IPS-11a (cell line): ENCODE measurements around the gene CXCL3.
"Not testable (repeated sequence)": the region's sequence is repeated elsewhere in the genome, so short reads cannot be mapped to it uniquely, and the experiment has no call there.

Experiments
- H3K4me3 ChIP-seq: one replicate; pipeline ENCODE4 v1.5.1; 2013; ENCODE audit warnings: low read depth, low read length, control low read depth

The CXCL3 gene

GRCh38 chr4:74038425-74039314, at the start of gene CXCL3:
Gene CXCL3 (minus strand): TSS chr4:74038689. CDS start chr4:74038611, 78 bp downstream.
- H3K4me3 ChIP-seq: peak within 1 kb of the TSS; percentile 63

- H3K4me3 ChIP-seq: no peak overlapping the region
These were observed 49.0 kb upstream of the CXCL3 start for GRCh38 chr4:74087481-74087880.

DNA sequence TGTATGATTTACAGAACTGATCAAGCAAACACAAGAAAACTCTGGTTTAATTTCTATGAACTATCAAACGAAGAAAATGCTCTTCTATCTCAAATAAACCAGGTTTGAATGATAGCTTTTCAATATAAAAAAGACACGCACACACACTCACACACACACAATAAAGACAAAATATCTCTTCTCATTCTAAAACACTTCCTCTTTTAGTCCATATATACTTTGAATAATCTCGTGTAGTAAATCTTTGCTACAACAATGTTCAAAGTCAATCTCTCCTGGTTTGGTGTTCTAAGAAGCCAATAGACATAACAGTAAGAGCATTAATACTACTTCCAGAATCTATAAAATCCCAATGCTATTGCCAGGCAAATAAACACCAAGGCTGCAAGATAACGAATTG, 47.2 kb upstream of the CXCL3 start:
- no peak overlapping the region for H3K4me3 ChIP-seq

- no peak overlapping the region for H3K4me3 ChIP-seq
These were observed 46.5 kb upstream of the CXCL3 start for GRCh38 chr4:74084984-74085383.

- no peak overlapping the region for H3K4me3 ChIP-seq
These were observed 45.1 kb upstream of the CXCL3 start for GRCh38 chr4:74083546-74083945.

GRCh38 chr4:74081035-74081434, 42.5 kb upstream of the CXCL3 start:
- H3K4me3 ChIP-seq: no peak overlapping the region

- H3K4me3 ChIP-seq: not testable (repeated sequence)
These were observed 41.9 kb upstream of the CXCL3 start for GRCh38 chr4:74080351-74080750.

DNA sequence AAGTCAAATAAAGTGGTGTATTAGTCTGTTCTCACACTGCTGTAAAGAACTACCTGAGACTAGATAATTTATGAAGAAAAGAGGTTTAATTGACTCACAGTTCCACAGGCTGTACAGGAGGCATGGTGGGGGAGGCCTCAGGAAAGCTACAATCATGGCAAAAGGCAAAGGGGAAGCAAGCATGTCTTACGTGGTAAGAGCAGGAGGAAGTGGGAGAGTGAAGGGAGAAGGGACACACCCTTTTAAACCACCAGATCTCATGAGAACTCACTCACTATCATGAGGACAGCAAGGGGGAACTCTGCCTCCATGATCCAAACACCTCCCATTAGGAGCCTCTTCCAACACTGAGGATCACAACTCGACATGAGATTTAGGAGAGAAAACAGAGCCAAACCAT, 40.5 kb upstream of the CXCL3 start:
- not testable (repeated sequence) for H3K4me3 ChIP-seq

DNA sequence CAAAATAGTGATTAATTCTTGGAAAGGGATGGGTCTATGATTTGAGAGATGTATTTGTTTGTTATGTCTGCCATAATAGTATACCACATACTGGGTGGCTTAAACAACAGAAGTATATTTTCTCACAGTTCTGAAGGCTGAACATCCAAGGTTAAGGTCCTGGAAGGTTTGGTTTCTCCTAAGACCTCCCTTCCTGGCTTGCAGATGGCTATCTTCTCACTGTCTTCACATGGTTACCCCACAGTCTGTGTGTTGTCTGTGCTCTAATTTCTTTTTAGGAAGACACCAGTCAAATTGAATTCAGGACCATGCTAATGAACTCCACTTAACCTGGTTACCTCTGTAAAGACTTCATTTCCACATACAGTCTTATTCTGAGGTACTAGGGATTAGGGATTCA, 34.9 kb upstream of the CXCL3 start:
- H3K4me3 ChIP-seq: no peak overlapping the region

- H3K4me3 ChIP-seq: no peak overlapping the region
These were observed 34.2 kb upstream of the CXCL3 start for GRCh38 chr4:74072739-74073138.

- no peak overlapping the region for H3K4me3 ChIP-seq
These were observed 29.1 kb upstream of the CXCL3 start for GRCh38 chr4:74067586-74067985.

- H3K4me3 ChIP-seq: no peak overlapping the region
These were observed 27.7 kb upstream of the CXCL3 start for GRCh38 chr4:74066232-74066631.

DNA sequence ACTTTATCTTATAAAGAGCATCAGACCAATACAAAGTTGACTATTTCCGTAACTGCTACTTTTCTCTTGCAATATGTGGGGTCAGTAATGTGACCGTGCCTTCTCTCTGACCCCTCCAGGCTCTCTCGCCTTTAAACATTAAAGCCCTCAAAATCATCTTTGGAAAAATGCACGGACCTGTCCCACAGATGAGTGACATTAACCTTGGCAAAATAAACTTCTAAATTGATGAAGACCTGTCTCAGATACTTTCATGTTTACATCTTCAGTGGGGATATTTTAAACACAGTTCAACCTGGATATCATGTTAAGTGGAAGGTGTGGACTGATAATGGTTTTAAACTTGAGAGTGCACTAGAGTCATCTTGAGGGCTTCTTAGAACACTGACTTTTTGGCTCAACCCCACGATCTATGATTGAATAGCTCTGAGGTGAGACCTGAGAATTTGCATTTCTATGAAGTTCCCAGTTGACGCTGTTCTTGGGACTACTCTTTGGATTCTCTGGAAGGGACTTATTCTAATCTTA, 26.7 kb upstream of the CXCL3 start:
- no peak overlapping the region for H3K4me3 ChIP-seq

DNA sequence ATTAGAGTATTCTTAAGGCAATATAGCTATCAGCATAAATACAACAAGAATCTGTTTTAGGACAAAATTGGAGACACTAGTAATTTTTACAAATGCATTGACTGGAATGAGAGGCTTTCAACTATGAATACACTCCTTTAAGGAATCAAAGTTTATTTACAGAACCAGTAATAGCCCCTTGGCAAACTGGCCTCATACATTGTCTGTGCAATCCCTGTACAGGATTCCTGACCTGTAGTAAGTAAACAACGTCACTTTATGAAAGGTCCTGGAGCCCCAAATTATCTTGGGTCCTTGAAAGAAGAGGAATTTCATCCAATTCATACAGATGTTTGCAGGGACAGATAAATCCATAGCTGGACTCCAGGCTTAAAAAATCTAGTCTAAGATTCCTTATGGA, 25.4 kb upstream of the CXCL3 start:
- no peak overlapping the region for H3K4me3 ChIP-seq

DNA sequence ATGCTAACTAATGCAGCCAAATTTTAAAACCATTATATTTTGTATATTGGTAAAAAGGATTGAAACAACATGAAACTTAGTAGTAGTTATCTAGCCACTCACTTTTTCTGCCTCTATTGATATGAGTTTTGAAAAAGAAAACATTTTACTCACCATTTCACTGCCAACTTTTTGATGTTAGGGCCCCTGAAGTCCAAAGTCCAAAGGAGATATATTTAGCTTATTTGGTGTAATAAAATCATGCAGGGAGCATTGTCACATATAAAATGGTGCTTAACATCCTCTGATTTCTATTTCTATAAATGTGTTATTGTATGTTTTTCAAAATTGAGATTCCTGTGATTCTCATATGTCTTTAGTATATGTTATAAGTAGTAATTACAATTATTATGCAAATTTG, 24.5 kb upstream of the CXCL3 start:
- no peak overlapping the region for H3K4me3 ChIP-seq

DNA sequence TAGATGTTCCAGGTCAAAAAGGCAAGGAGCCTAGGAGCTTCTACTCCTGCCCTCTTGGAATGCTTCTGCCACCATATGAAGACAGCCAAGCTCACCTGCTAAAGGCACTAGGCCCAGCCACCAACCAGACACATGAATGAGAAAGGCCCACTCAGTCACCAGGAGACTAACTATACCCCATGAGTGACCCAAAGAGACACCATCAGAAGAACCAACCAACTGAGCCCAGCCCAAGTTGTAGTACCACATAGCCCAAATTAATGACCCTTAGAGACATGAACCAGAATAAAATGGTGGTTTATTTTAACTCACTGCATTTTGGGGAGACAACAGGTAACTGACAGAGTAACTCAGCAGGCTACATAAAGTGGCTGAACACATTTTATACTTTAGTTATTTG, 22.9 kb upstream of the CXCL3 start:
- no peak overlapping the region for H3K4me3 ChIP-seq

DNA sequence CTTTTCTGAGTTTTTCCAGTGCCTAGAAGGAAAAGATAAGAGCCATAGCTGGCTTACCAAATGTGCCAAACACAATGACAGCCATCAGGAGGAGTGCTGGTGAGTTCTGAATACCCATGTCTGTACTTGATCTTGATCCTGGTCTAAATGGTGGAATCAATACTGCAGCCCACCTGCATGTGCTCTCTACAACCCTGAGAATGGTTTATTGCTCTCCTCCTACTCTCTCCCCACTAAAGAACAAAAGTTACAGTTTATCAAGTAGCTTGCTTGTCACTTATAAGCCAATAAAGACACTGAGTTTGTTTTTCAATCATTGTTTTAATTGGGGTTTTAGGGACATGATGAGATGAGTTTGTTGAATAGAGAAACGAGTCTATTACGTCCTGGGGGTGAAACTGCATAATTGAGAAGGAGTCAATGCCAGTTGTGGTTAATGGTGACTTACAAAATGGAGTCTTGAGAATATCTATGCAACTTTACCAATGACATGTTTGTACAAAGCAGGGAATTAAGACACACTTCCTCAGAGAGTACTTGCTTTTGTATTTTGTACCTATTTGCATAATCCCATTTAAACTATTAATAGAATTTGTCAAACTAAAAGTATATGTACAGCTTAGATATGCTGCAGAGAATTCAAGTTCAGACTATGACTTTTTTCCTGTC, 20.8 kb upstream of the CXCL3 start:
- no peak overlapping the region for H3K4me3 ChIP-seq

DNA sequence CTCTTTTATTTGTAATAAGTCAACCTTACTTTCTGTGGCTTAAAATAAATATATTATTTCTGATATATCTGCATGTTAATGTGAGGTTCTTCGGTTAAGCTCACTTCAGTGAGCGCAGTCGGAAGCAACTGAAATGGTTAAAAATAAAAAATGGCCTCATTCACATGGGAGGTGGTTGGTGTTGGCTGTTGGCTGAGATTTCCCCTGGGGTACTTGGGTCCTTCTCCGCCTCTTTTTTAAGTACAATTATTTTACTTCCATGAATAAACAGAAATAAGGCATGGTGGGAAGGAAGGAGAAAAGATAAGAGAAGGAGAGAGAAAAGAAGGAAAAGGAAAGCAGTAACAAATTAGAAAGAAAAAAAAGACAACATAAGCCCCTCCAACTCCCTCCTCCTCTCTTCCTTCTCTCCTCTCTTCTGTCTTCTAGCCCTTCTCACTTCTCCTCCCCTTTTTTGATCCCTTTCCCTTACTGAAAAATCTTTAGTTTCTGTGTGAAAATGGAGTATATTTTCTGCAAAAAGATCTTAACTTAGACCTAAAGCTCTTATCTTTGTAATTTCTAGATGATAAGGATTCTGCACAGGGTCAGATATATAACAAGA, 19.7 kb upstream of the CXCL3 start:
- H3K4me3 ChIP-seq: no peak overlapping the region

GRCh38 chr4:74057588-74057987, 19.1 kb upstream of the CXCL3 start:
- H3K4me3 ChIP-seq: no peak overlapping the region

DNA sequence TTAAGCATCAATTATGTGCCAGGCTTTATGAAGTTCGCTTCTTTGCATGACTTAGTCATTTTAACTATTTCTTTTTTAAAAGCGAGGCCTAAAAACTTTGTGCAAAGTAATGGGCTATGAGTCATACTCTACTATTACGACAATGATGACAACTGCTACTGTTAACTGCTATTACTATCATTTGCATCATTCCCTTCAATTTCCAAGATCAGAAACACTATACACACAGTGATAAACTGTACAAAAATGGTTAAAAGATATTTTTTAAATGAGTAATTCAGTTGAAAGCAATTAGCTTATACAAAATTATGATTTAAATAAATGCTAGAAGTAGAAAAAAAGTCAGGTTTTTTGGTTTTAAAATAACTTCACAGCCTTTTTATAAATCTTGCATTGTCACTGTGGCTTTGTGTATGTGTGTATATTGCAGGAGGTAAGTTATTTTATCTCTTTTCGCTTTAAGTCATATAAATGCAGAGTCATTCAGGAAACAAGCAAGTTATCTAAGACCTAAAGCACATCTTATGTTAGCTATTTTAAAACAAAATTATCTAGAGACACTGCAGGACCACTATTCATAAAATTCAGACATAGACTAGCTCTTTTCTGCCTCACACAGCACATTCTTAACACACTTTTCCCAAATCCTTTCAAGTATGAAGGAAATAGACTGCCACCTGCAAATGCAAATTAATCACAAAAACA, 18.5 kb upstream of the CXCL3 start:
- H3K4me3 ChIP-seq: no peak overlapping the region
